Upper lobe of right lung (tissue), 1 donor: ENCODE data around the gene ZNF665. TPM values are rescaled to one million over a fixed set of nuclear protein-coding genes. Genes with fewer than 3 reads are reported as not detected.

Source experiments
- ATAC-seq: fragments of 200-7000 bp; cut with Tn5 transposase; one replicate; pipeline ENCODE4 v1.9.1; 2020; ENCODE audit warnings: mild to moderate bottlenecking, moderate library complexity
- DNase-seq: peaks from one replicate; pipeline ENCODE4 v3.0.0-alpha.2; 2020
- H3K27ac ChIP-seq: fragments of 200-600 bp; one replicate; pipeline ENCODE4 v1.8.0; 2022
- H3K27me3 ChIP-seq: fragments of 200-600 bp; one replicate; pipeline ENCODE4 v1.8.0; 2022; ENCODE audit warnings: mild to moderate bottlenecking
- H3K36me3 ChIP-seq: fragments of 200-600 bp; one replicate; pipeline ENCODE4 v1.8.0; 2022
- H3K4me1 ChIP-seq: fragments of 200-600 bp; one replicate; pipeline ENCODE4 v1.8.0; 2022
- H3K4me3 ChIP-seq: fragments of 200-600 bp; one replicate; pipeline ENCODE4 v1.8.0; 2022; ENCODE audit warnings: mild to moderate bottlenecking
- H3K9me3 ChIP-seq: fragments of 200-600 bp; one replicate; pipeline ENCODE4 v1.8.0; 2022
- CTCF ChIP-seq: fragments of 200-600 bp; IDR thresholded peaks from one replicate; pipeline ENCODE4 v1.8.0; 2022; ENCODE audit warnings: antibody characterized with exemption
- intact Hi-C: fragments of 100-400 bp; cut with DNase I; formaldehyde crosslinking; loops from one replicate; pipeline ENCODE4 v1.11.0; 2022
- total RNA-seq: library from RNA; stranded (reverse); fragmentation: NEBNext Ultra II Directional; extraction: Animal tissue kit (Norgen Biotek cat#: 25700); gene quantifications from one replicate; pipeline ENCODE4 v1.2.1, GENCODE V29; 2021
- donor health status: DM: no; HTN: yes; CAD: no; lungs with severe emphysema.

ZNF665 gene
- total RNA-seq, 1 donor from 2014 or later, result 6.0 TPM

DNA sequence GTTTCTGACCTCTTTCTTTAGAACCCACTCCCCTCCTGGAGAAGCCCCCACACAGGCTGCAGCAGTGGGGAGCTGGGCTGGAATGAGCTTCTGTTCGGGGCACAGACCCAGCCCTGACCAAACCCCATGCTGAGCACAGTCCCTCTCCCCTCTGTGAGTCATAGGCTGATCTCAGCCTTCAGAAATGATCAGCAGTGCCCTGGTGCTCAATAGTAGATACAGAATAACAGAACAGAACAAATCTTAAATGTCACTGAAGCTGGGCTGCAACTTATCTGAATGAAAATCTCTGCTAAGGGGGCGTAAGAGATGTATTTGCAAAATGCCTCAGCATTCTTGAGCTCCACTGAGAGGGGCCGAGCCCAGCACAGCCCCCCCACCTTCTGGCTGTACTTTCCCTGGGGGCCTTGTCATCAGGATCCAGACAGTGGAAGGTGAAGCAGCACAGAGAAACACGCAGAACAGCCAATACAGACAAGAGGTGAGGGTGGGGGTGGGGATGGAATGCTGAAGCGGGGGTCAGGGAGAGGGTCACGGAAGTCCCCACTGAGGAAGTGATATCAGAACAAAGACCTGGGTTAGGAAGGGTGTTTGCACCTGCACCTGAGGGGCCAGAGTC lies 9.9 kb downstream of the ZNF665 start:
- no peak for TF ChIP-seq CTCF
- Histone ChIP-seq H3K9me3 (no peaks in the 10 kb centered on the region), H3K36me3 (peaks cover 5% of the 10 kb centered on the region), H3K27ac (no peak overlapping the region), H3K4me1 (no peaks in the 10 kb centered on the region), H3K4me3 (no peak overlapping the region), H3K27me3 (no peaks in the 10 kb centered on the region)
- DNase-seq (no peak), ATAC-seq (no peak)
- intact Hi-C loops, result no loop called here

DNA sequence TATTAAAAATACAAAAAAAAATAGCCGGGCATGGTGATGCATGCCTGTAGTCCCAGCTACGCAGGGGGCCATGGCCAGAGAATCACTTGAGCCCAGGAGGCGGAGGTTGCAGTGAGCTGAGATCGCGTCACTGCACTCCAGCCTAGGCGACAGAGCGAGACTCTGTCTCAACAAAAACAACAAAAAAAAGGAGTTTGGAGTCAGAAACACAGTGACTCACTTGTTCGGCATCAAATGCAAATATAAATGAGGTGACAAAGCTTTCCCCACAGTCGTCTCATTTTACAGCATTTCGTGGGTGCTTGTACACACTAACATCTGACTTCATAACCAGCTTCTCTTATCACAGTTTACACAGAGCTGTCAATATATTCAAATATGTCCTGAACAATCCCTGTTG lies 11.0 kb downstream of the ZNF665 start:
- intact Hi-C loops, result no loop called here

DNA sequence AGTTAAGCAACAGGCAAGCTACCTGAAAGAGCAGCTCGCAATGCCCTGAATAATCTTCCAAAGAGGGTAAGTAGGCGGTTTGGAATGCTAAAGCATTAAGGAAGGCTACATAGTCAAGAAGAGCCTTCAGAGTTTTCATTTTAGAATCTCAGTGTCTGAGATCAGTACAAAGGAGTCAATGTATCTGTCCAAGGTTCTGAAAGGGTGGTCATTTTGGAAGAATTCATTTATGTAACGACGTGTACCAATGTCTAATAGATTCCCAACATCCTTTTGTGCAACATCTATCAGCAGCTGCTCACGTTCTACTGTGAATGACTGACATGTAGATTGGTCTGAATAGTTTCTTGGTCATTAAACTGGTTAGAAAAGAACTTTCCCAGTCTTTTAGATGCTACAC lies 15.2 kb downstream of the ZNF665 start:
- H3K9me3 ChIP-seq, result no peaks in the 10 kb centered on the region
- intact Hi-C loops, result no loop called here
- H3K36me3 ChIP-seq, result peaks cover 5% of the 10 kb centered on the region
- no peaks in the 10 kb centered on the region for H3K27me3 ChIP-seq
- no peak for TF ChIP-seq CTCF
- DNase-seq, result no peak
- no peak for ATAC-seq
- no peak overlapping the region for H3K27ac ChIP-seq
- H3K4me3 ChIP-seq, result no peak overlapping the region
- H3K4me1 ChIP-seq, result no peaks in the 10 kb centered on the region

More for the DNA sequence above, 11.0 kb downstream of the ZNF665 start:
- Histone ChIP-seq H3K36me3 (peaks cover 5% of the 10 kb centered on the region), H3K9me3 (no peaks in the 10 kb centered on the region), H3K27ac (no peak overlapping the region), H3K4me3 (no peak overlapping the region), H3K27me3 (no peaks in the 10 kb centered on the region), H3K4me1 (no peaks in the 10 kb centered on the region)
- TF ChIP-seq CTCF, result no peak
- DNase-seq, result no peak
- ATAC-seq, result no peak

- intact Hi-C loops, result no loop called here
- Histone ChIP-seq H3K9me3 (peaks cover 14% of the 10 kb centered on the region), H3K36me3 (no peaks in the 10 kb centered on the region), H3K27ac (no peak overlapping the region), H3K27me3 (no peaks in the 10 kb centered on the region), H3K4me3 (no peak overlapping the region), H3K4me1 (no peaks in the 10 kb centered on the region)
- DNase-seq (no peak), ATAC-seq (no peak)
- TF ChIP-seq CTCF, result no peak
These were observed 20.3 kb downstream of the ZNF665 start for GRCh38 chr19:53172889-53173288.

- H3K9me3 ChIP-seq, result peaks cover 49% of the 10 kb centered on the region
- ATAC-seq (no peak), DNase-seq (no peak)
- no peak overlapping the region for H3K27ac ChIP-seq
- no peaks in the 10 kb centered on the region for H3K4me1 ChIP-seq
- H3K4me3 ChIP-seq, result no peak overlapping the region
- no peaks in the 10 kb centered on the region for H3K27me3 ChIP-seq
- H3K36me3 ChIP-seq, result no peaks in the 10 kb centered on the region
- intact Hi-C loops, result no loop called here
- no peak for TF ChIP-seq CTCF
These were observed 27.5 kb downstream of the ZNF665 start for GRCh38 chr19:53165691-53166091.

GRCh38 chr19:53161123-53161522 lies 32.0 kb downstream of the ZNF665 start:
- H3K27ac ChIP-seq, result no peak overlapping the region
- no peaks in the 10 kb centered on the region for H3K27me3 ChIP-seq
- DNase-seq, result no peak
- ATAC-seq, result no peak
- no peaks in the 10 kb centered on the region for H3K36me3 ChIP-seq
- intact Hi-C loops, result no loop called here
- no peaks in the 10 kb centered on the region for H3K4me1 ChIP-seq
- H3K9me3 ChIP-seq, result peaks cover 30% of the 10 kb centered on the region
- TF ChIP-seq CTCF, result no peak
- H3K4me3 ChIP-seq, result no peak overlapping the region
